Measurements from ENCODE around the gene CHID1.

- TF ChIP-seq TAF1 (IDR thresholded peaks at IDR 0.05; ENCODE audit: low read depth) (no peak), POLR2AphosphoS5 (IDR thresholded peaks at IDR 0.05) (no peak), RAD21 (conservative IDR thresholded peaks at IDR 0.05) (no peak), EP300 (conservative IDR thresholded peaks at IDR 0.05; ENCODE audit: poor library complexity, severe bottlenecking) (no peak), CTCF (IDR thresholded peaks at IDR 0.05; ENCODE audit: poor library complexity, severe bottlenecking) (no peak), SMC3 (conservative IDR thresholded peaks at IDR 0.05; ENCODE audit: poor library complexity) (no peak)
Observed at GRCh38 chr11:833849-834311, 76.7 kb downstream of the CHID1 start.

Data from neural cell (in vitro differentiated cells).